ENCODE measurements around the gene INTS14.

DNA sequence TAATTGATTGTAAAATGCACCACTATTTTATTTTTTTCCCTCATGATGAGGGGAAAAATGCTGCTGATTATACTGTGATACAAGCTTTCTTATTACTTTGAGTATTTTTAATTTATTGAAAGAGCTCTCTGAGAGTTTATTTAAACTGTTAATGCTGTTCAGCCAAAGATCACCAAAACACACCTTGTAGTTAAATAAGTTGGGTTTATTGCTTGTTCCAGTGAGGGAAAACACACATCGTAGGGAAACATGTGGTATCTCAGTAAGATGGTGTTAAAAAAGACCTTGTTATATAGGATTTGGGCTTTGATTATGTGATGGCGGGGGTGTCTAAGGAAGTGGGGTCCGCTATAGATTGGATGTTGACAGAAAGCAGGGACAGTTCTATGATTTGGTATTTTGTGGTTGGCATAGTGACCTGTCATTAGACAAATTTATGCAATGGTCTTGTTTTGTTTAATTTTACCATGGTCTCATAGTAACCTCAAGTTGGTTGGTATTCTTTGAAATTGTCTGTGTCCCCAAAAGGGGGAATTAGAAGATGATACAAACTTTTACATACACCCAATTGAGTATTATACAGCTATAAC is 69.6 kb downstream of the INTS14 start:
- TF ChIP-seq, protein P1, sequence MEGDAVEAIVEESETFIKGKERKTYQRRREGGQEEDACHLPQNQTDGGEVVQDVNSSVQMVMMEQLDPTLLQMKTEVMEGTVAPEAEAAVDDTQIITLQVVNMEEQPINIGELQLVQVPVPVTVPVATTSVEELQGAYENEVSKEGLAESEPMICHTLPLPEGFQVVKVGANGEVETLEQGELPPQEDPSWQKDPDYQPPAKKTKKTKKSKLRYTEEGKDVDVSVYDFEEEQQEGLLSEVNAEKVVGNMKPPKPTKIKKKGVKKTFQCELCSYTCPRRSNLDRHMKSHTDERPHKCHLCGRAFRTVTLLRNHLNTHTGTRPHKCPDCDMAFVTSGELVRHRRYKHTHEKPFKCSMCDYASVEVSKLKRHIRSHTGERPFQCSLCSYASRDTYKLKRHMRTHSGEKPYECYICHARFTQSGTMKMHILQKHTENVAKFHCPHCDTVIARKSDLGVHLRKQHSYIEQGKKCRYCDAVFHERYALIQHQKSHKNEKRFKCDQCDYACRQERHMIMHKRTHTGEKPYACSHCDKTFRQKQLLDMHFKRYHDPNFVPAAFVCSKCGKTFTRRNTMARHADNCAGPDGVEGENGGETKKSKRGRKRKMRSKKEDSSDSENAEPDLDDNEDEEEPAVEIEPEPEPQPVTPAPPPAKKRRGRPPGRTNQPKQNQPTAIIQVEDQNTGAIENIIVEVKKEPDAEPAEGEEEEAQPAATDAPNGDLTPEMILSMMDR (IDR thresholded peaks at IDR 0.05), result no peak
- no peak for TF ChIP-seq POLR2A (IDR thresholded peaks at IDR 0.05)

Data from uterus (tissue), 2 donors.